DOHH2 (cell line): ENCODE data around the gene SLC39A13.

Experiments
- H3F3A ChIP-seq: fragments of 200-600 bp; sonication (generic), shearing (Covaris generic); 2 replicates; pipeline ENCODE4 v1.6.0; 2016; ENCODE audit warnings: antibody characterized with exemption, mild to moderate bottlenecking; ENCODE audit not compliant: control insufficient read depth, insufficient read depth
- H3K27ac ChIP-seq: fragments of 200-600 bp; sonication (generic); 2 replicates; pipeline ENCODE4 v1.5.1; 2014; ENCODE audit warnings: low read depth, mild to moderate bottlenecking, low read length, moderate library complexity
- H3K27me3 ChIP-seq: fragments of 200-600 bp; sonication (generic); 2 replicates; pipeline ENCODE4 v1.6.1; 2014; ENCODE audit warnings: mild to moderate bottlenecking, low read length, mixed read lengths; ENCODE audit not compliant: control insufficient read depth
- H3K36me3 ChIP-seq: fragments of 200-600 bp; sonication (generic); 2 replicates; pipeline ENCODE4 v1.6.1; 2014; ENCODE audit warnings: mild to moderate bottlenecking, low read length, moderate library complexity, mixed read lengths; ENCODE audit not compliant: control insufficient read depth
- H3K4me1 ChIP-seq: fragments of 200-600 bp; sonication (generic); 2 replicates; pipeline ENCODE4 v1.6.1; 2014; ENCODE audit warnings: mild to moderate bottlenecking, low read length, mixed read lengths; ENCODE audit not compliant: control insufficient read depth
- H3K4me2 ChIP-seq: fragments of 200-600 bp; sonication (generic); 2 replicates; pipeline ENCODE4 v1.6.0; 2014; ENCODE audit warnings: mild to moderate bottlenecking, low read length, moderate library complexity
- H3K4me3 ChIP-seq: fragments of 200-600 bp; sonication (generic); 2 replicates; pipeline ENCODE4 v1.5.1; 2014; ENCODE audit warnings: mild to moderate bottlenecking, low read length, mixed read lengths
- H3K79me2 ChIP-seq: fragments of 200-600 bp; sonication (generic); 2 replicates; pipeline ENCODE4 v1.6.1; 2014; ENCODE audit warnings: mild to moderate bottlenecking, low read length, mixed read lengths; ENCODE audit not compliant: control insufficient read depth
- H3K9me2 ChIP-seq: fragments of 200-600 bp; sonication (generic); replicated peaks from 2 replicates; pipeline ENCODE4 v1.6.1; 2014; ENCODE audit warnings: mild to moderate bottlenecking, low read length, mixed read lengths; ENCODE audit not compliant: control insufficient read depth
- H3K9me3 ChIP-seq: fragments of 200-600 bp; sonication (generic); 2 replicates; pipeline ENCODE4 v1.6.1; 2014; ENCODE audit warnings: antibody characterized with exemption, low read length, mixed read lengths; ENCODE audit not compliant: control insufficient read depth, insufficient read depth
- H4K20me1 ChIP-seq: fragments of 200-600 bp; sonication (generic); 2 replicates; pipeline ENCODE4 v1.6.0; 2014; ENCODE audit warnings: low read depth, mild to moderate bottlenecking, antibody characterized with exemption, low read length, moderate library complexity; ENCODE audit not compliant: control insufficient read depth, insufficient read depth
- EZH2phosphoT487 ChIP-seq: fragments of 200-600 bp; sonication (generic); IDR thresholded peaks from 2 replicates; pipeline ENCODE4 v1.6.1; 2017; ENCODE audit warnings: borderline replicate concordance, mild to moderate bottlenecking, antibody characterized with exemption, low read length, moderate library complexity, mixed read lengths
- TF ChIP-seq, protein P1 (sequence below): fragments of 200-600 bp; sonication (generic); IDR thresholded peaks from one replicate; pipeline ENCODE4 v1.5.1; 2014; ENCODE audit warnings: antibody characterized with exemption, mild to moderate bottlenecking, low read depth, low read length; ENCODE audit not compliant: poor library complexity, severe bottlenecking

Gene SLC39A13

DNA sequence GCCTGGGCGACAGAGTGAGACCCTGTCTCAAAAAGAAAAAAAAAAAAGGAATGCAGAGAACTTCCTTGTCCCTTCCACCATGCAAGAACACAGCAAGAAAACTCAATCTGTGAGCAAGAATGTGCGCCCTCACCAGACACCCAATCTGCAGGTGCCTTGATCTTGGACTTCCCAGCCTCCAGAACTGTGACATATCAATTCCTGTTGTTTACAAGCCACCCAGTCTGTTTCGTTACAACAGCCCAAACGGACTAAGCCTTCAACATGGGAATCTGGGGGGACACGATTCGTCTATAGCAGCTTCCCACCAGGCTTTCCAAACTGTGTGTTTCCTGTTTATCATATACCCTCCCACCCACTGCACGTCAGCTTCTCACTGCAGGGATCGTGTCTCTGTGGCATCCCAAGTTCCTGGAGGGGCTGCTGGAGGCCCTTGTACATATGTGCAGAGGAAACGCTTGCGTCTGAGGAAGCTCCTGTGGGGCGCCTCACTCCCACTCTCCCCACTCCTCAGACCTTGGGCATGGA lies 28.9 kb downstream of the SLC39A13 start:
- no peak overlapping the region for H3K4me3 ChIP-seq
- no peaks in the 10 kb centered on the region for H3K9me2 ChIP-seq
- no peaks in the 10 kb centered on the region for H3K9me3 ChIP-seq
- H3K27me3 ChIP-seq: no peaks in the 10 kb centered on the region
- no peaks in the 10 kb centered on the region for H4K20me1 ChIP-seq
- no peak for TF ChIP-seq EZH2phosphoT487
- TF ChIP-seq, protein P1, sequence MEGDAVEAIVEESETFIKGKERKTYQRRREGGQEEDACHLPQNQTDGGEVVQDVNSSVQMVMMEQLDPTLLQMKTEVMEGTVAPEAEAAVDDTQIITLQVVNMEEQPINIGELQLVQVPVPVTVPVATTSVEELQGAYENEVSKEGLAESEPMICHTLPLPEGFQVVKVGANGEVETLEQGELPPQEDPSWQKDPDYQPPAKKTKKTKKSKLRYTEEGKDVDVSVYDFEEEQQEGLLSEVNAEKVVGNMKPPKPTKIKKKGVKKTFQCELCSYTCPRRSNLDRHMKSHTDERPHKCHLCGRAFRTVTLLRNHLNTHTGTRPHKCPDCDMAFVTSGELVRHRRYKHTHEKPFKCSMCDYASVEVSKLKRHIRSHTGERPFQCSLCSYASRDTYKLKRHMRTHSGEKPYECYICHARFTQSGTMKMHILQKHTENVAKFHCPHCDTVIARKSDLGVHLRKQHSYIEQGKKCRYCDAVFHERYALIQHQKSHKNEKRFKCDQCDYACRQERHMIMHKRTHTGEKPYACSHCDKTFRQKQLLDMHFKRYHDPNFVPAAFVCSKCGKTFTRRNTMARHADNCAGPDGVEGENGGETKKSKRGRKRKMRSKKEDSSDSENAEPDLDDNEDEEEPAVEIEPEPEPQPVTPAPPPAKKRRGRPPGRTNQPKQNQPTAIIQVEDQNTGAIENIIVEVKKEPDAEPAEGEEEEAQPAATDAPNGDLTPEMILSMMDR: no peak
- no peak overlapping the region for H3K27ac ChIP-seq
- no peaks in the 10 kb centered on the region for H3F3A ChIP-seq
- no peaks in the 10 kb centered on the region for H3K4me1 ChIP-seq
- no peaks in the 10 kb centered on the region for H3K36me3 ChIP-seq
- H3K4me2 ChIP-seq: no peak overlapping the region
- no peaks in the 10 kb centered on the region for H3K79me2 ChIP-seq

DNA sequence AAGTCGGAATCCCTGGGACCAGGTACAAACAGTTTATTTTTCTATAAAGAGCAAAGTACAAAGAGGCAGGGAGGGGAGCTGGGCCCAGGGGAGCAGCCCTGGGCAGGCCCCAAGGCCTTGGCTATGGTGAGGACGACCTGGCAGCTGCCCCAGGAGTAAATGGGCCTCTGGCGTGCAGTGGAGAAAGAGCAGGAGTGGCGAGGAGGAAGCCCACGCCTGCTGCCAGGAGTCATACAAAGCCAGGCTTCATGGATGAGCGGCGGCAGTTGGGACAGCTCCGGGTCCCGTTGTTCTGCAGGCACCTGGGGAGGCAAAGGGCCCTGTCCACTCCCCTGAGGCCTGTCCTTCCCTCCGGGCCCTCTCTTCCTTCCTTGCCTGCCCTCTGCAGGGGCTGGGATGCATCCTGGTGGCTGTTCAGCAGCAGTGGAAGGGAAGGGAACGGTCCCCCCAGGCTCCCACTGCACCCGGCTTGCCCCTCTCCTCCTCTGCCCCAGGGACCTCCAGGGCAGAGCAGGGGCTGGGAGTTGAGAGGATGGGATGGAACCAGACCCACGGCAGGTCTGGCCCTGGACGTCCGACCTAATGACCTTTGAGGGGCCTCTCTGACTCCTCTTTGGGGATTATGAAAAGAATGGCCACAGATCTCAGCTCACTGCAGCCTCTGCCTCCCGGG lies 29.5 kb downstream of the SLC39A13 start:
- H3K4me2 ChIP-seq: no peak overlapping the region
- H3K27ac ChIP-seq: no peak overlapping the region
- H3F3A ChIP-seq: no peaks in the 10 kb centered on the region
- no peaks in the 10 kb centered on the region for H3K27me3 ChIP-seq
- H3K79me2 ChIP-seq: no peaks in the 10 kb centered on the region
- no peaks in the 10 kb centered on the region for H3K9me2 ChIP-seq
- H4K20me1 ChIP-seq: no peaks in the 10 kb centered on the region
- H3K4me3 ChIP-seq: no peak overlapping the region
- TF ChIP-seq, protein P1: no peak
- no peak for TF ChIP-seq EZH2phosphoT487
- H3K36me3 ChIP-seq: no peaks in the 10 kb centered on the region
- no peaks in the 10 kb centered on the region for H3K4me1 ChIP-seq
- H3K9me3 ChIP-seq: no peaks in the 10 kb centered on the region

DNA sequence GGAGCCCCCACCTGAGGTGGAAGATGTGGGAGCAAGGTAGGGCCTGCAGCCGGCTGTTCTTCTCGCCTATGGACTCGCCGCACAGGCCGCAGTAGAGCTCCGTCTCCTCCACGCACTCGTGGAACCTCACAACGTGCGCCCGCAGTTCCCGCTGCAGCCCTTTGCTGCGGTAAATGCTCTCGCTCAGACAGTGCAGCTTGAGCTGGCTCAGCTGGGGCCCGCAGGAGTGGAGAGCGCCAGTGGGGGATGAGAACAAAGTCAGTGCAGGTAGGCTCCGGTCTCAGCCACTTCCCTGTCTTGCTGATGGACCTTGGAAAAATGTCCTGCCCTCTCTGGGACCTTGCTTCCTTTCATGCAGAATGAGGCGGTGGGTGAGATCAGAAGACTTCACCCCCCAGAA lies 30.3 kb downstream of the SLC39A13 start:
- no peaks in the 10 kb centered on the region for H3K9me2 ChIP-seq
- TF ChIP-seq, protein P1: no peak
- TF ChIP-seq EZH2phosphoT487: no peak
- no peak overlapping the region for H3K4me2 ChIP-seq
- H3K79me2 ChIP-seq: no peaks in the 10 kb centered on the region
- H3F3A ChIP-seq: no peaks in the 10 kb centered on the region
- no peak overlapping the region for H3K4me3 ChIP-seq
- H3K27ac ChIP-seq: no peak overlapping the region
- no peaks in the 10 kb centered on the region for H3K36me3 ChIP-seq
- no peaks in the 10 kb centered on the region for H4K20me1 ChIP-seq
- H3K27me3 ChIP-seq: no peaks in the 10 kb centered on the region
- H3K9me3 ChIP-seq: no peaks in the 10 kb centered on the region
- no peaks in the 10 kb centered on the region for H3K4me1 ChIP-seq
